ENCODE measurements around the gene SERP2.

- no peak for TF ChIP-seq POLR2AphosphoS5 (IDR thresholded peaks at IDR 0.05; ENCODE audit: low read length)
- TF ChIP-seq RFX5 (IDR thresholded peaks at IDR 0.05; ENCODE audit: low read depth, low read length) = no peak
- no peak for TF ChIP-seq NFIC (IDR thresholded peaks at IDR 0.05; ENCODE audit: low read depth, low read length)
- no peak for TF ChIP-seq CTCF (IDR thresholded peaks at IDR 0.05 in 2 of 3, conservative IDR thresholded peaks at IDR 0.05 in 1 of 3; ENCODE audit: control insufficient read depth in 2 of 3, extremely low read depth in 1 of 3, insufficient read depth in 1 of 3, low read depth in 3 of 3, low read length in 3 of 3)
- TF ChIP-seq USF2 (IDR thresholded peaks at IDR 0.05; ENCODE audit: borderline replicate concordance, low read depth, low read length) = no peak
- no peak for TF ChIP-seq YBX1 (IDR thresholded peaks at IDR 0.05)
- TF ChIP-seq SREBF1 (IDR thresholded peaks at IDR 0.05; ENCODE audit: low read length) = no peak
- TF ChIP-seq RAD51 (IDR thresholded peaks at IDR 0.05) = no peak
- TF ChIP-seq, protein P1, sequence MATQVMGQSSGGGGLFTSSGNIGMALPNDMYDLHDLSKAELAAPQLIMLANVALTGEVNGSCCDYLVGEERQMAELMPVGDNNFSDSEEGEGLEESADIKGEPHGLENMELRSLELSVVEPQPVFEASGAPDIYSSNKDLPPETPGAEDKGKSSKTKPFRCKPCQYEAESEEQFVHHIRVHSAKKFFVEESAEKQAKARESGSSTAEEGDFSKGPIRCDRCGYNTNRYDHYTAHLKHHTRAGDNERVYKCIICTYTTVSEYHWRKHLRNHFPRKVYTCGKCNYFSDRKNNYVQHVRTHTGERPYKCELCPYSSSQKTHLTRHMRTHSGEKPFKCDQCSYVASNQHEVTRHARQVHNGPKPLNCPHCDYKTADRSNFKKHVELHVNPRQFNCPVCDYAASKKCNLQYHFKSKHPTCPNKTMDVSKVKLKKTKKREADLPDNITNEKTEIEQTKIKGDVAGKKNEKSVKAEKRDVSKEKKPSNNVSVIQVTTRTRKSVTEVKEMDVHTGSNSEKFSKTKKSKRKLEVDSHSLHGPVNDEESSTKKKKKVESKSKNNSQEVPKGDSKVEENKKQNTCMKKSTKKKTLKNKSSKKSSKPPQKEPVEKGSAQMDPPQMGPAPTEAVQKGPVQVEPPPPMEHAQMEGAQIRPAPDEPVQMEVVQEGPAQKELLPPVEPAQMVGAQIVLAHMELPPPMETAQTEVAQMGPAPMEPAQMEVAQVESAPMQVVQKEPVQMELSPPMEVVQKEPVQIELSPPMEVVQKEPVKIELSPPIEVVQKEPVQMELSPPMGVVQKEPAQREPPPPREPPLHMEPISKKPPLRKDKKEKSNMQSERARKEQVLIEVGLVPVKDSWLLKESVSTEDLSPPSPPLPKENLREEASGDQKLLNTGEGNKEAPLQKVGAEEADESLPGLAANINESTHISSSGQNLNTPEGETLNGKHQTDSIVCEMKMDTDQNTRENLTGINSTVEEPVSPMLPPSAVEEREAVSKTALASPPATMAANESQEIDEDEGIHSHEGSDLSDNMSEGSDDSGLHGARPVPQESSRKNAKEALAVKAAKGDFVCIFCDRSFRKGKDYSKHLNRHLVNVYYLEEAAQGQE (IDR thresholded peaks at IDR 0.05; ENCODE audit: low read depth, low read length) = no peak
- TF ChIP-seq PKNOX1 (IDR thresholded peaks at IDR 0.05) = no peak
- no peak for TF ChIP-seq YY1 (IDR thresholded peaks at IDR 0.05; ENCODE audit: low read depth, low read length)
- TF ChIP-seq SIN3A (IDR thresholded peaks at IDR 0.05; ENCODE audit: low read depth, low read length) = no peak
- TF ChIP-seq ESRRA (IDR thresholded peaks at IDR 0.05; ENCODE audit: low read length) = no peak
Observed at GRCh38 chr13:44379885-44380284, 6.3 kb downstream of the SERP2 start.

Data from GM12878 (cell line).